ENCODE measurements around the gene RNF207. TPM values are rescaled to one million over a fixed set of nuclear protein-coding genes. Genes with fewer than 3 reads are reported as not detected.

The RNF207 gene
- total and polyA plus RNA-seq, 2 of the 8 experiments (the other 6 are each of a cell fraction or from before 2014, with no cell fraction given) = 3.9 to 5.4 TPM

DNA sequence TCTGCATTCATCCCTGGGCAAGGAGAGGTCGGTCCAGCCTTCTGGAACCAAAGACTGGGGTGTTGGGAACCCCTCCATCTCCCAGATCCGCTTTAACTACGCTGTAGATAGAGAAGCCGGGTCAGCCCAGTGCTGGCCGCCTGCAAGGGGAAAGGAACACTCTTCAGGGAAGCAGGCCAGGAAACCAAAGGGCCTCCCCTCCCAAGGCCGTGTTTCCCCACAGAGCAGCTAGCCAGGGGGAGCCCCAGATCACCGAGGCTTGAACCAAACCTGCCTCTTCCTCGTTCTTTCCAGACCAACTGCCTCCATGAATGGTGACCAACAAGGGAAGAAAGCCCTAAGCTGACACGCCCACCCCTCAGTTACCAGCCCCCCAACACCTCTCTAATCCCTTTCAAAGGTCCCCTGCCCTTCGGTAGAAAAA is 24.6 kb upstream of the RNF207 start:
- CTCF ChIA-PET (ENCODE audit: partially characterized antibody) = interaction anchor here (0.6 to 2.4 kb wide), 7 partner anchors 9 to 129 kb away, joined by 3 to 9 read pairs (median 4); partner anchors contain the start of gene RNF207
- peak overlapping the region; percentile 42 to 80; a peak in 3 of 4 replicates for H3K4me2 ChIP-seq (ENCODE audit: insufficient read depth in 1 of 2, low read depth in 2 of 2, low read length in 2 of 2)

More for the DNA sequence above, 24.6 kb upstream of the RNF207 start:
- H3K9ac ChIP-seq (replicated peaks in 1 of 4; ENCODE audit: extremely low read depth in 1 of 4, low read depth in 3 of 4, low read length in 3 of 4) = no peak overlapping the region
- no peak overlapping the region for H3K4ac ChIP-seq (replicated peaks; ENCODE audit: insufficient read length, low read depth, low read length)
- POLR2A ChIA-PET (ENCODE audit: partially characterized antibody) = interaction anchor here (0.8 to 6.0 kb wide), 6 partner anchors 9 to 233 kb away, joined by 3 to 50 read pairs (median 3); partner anchors contain the start of gene RPL22
- H3K14ac ChIP-seq (ENCODE audit: insufficient read length) = no peak overlapping the region
- H3K27ac ChIP-seq (ENCODE audit: low read depth, low read length) = no peak overlapping the region
- H2BK20ac ChIP-seq (ENCODE audit: low read length) = no peak overlapping the region
- H2BK120ac ChIP-seq (replicated peaks; ENCODE audit: low read depth, low read length) = no peak overlapping the region
- WGBS, 2 experiments (ENCODE audit: extremely low coverage in 1 of 2, insufficient coverage in 1 of 2, insufficient read length in 1 of 2, insufficient replicate concordance in 2 of 2, low coverage in 1 of 2, low lambda C conversion rate in 2 of 2, missing lambda C conversion rate in 1 of 2) = 44% methylated on average over 10 of the region's 10 CpGs; no CpG with 5 or more reads in 1 of the 2 experiments
- TF ChIP-seq SUZ12 (IDR thresholded peaks at IDR 0.05; ENCODE audit: low read length) (no peak), BCL11A (IDR thresholded peaks at IDR 0.05; ENCODE audit: low read depth in 2 of 2, low read length in 2 of 2) (no peak)
- 0 out of 2 replicates have a peak overlapping the region, but pooled peaks have one; percentile 6 for H4K8ac ChIP-seq (ENCODE audit: extremely low read depth, insufficient read depth, low read length)
- H3K56ac ChIP-seq (replicated peaks; ENCODE audit: insufficient read length, low read depth, low read length) = no peak overlapping the region
- peaks cover 8 to 14% (median 10%) of the 10 kb centered on the region in 4 experiments for H3K4me1 ChIP-seq (replicated peaks in 1 of 4; ENCODE audit: control insufficient read depth in 3 of 4, insufficient read depth in 4 of 4, low read length in 3 of 4)
- H2AK5ac ChIP-seq (ENCODE audit: low read depth, low read length) = no peak overlapping the region
- peaks cover 0 to 2% of the 10 kb centered on the region in 2 experiments; a peak in 1 of 4 replicates for H3K79me2 ChIP-seq (ENCODE audit: control insufficient read depth in 1 of 2, insufficient read depth in 2 of 2, low read length in 2 of 2)
- H4K91ac ChIP-seq (replicated peaks; ENCODE audit: insufficient read length, low read length) = no peak overlapping the region
- no peak overlapping the region for H2AFZ ChIP-seq (ENCODE audit: low read length)
- peak in 1 of 2 experiments; percentile 66 for DNase-seq (ENCODE audit: low read depth in 1 of 2, low spot score in 2 of 2)
- H3K18ac ChIP-seq (ENCODE audit: extremely low read depth, low read length) = 0 out of 2 replicates have a peak overlapping the region, but pooled peaks have one; percentile 13
- no peak for FAIRE-seq
- H2BK5ac ChIP-seq (ENCODE audit: low read depth, low read length) = no peak overlapping the region
- H3K79me1 ChIP-seq (ENCODE audit: low read depth, low read length) = no peaks in the 10 kb centered on the region; the same call in 1 of the 2 replicates
- peaks cover 5 to 14% (median 5%) of the 10 kb centered on the region in 4 experiments; a peak in 4 of 8 replicates for H3K36me3 ChIP-seq (ENCODE audit: control insufficient read depth in 2 of 4, insufficient read depth in 4 of 4, low read length in 3 of 4)
- no peak overlapping the region for H2BK12ac ChIP-seq (ENCODE audit: low read depth, low read length)
- H3K4me3 ChIP-seq (ENCODE audit: extremely low read depth in 1 of 4, insufficient read depth in 2 of 4, low read depth in 3 of 4, low read length in 4 of 4) = peak overlapping the region in 3 of 4 experiments; percentile 20 to 55 (median 32); a peak in 3 of 8 replicates
- H4K20me1 ChIP-seq (replicated peaks in 1 of 2; ENCODE audit: control insufficient read depth in 1 of 2, insufficient read depth in 2 of 2, low read length in 2 of 2) = peaks cover 4 to 19% of the 10 kb centered on the region in 2 experiments
- H3K9me3 ChIP-seq (ENCODE audit: insufficient read depth in 2 of 2, low read depth in 1 of 2, low read length in 1 of 2) = no peaks in the 10 kb centered on the region
- H3K27me3 ChIP-seq (replicated peaks in 1 of 4; ENCODE audit: control insufficient read depth in 3 of 4, extremely low read depth in 1 of 4, insufficient read depth in 3 of 4, low read length in 3 of 4) = peaks cover 19 to 56% (median 46%) of the 10 kb centered on the region in 4 experiments
- H2BK15ac ChIP-seq (ENCODE audit: low read length) = no peak overlapping the region; the same call in 1 of the 2 replicates
- no peak overlapping the region for H4K5ac ChIP-seq (ENCODE audit: insufficient read length, low read depth, low read length)
- H3K23ac ChIP-seq (ENCODE audit: insufficient read length) = no peak overlapping the region
- peaks cover 3% of the 10 kb centered on the region; the same call in 1 of the 2 replicates for H3K23me2 ChIP-seq (ENCODE audit: low read depth, low read length)
